Pericardium fibroblast (primary cell): Measurements from ENCODE around the gene KIR3DL1. TPM values are rescaled to one million over a fixed set of nuclear protein-coding genes. Genes with fewer than 3 reads are reported as not detected.

Experiments
- total RNA-seq: library from RNA; depleted of rRNA; stranded (reverse); fragments of >200 nt; gene quantifications from 2 replicates; pipeline ENCODE4 v1.2.3, GENCODE V29; 2015

Gene KIR3DL1
- not detected in 2 replicates for total RNA-seq

DNA sequence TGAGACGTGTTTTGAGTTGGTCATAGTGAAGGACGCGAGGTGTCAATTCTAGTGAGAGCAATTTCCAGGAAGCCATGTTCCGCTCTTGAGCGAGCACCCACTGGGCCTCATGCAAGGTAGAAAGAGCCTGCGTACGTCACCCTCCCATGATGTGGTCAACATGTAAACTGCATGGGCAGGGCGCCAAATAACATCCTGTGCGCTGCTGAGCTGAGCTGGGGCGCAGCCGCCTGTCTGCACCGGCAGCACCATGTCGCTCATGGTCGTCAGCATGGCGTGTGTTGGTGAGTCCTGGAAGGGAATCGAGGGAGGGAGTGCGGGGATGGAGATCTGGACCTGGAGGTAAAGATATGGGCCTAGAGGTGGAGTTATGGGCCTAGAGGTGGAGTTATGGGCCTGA, at the start of gene KIR3DL1:
KIR3DL1 (plus strand) TSS at position 218 of the 400 bp plus-strand sequence.

DNA sequence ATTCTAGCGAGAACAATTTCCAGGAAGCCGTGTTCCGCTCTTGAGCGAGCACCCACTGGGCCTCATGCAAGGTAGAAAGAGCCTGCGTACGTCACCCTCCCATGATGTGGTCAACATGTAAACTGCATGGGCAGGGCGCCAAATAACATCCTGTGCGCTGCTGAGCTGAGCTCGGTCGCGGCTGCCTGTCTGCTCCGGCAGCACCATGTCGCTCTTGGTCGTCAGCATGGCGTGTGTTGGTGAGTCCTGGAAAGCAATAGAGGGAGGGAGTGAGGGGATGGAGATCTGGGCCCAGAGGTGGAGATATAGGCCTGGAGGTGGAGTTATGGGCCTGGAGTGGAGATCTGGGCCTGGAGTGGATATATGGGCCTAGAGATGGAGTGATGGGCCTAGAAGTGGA, 46.6 kb upstream of the KIR3DL1 start, which contains the start of gene KIR2DL1:
KIR2DL1 (plus strand) TSS at position 148 of the 400 bp plus-strand sequence; CDS start at position 206, 58 bp downstream.

DNA sequence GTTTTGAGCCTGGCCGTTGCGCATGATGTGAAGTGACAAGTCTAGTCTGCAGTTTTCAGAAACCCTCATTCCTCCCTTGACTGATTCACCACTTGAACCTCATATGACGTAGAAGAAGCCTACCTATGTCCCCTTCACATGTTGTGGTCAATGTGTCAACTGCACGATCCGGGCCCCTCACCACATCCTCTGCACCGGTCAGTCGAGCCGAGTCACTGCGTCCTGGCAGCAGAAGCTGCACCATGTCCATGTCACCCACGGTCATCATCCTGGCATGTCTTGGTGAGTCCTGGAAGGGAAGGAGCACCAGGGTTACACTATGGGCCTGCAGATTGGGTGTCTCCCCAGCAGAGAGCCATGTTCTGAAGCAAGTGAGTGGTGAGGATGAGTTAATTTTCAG, 12.9 kb upstream of the KIR3DL1 start, which contains the start of gene KIR2DL4:
KIR2DL4 (plus strand) TSS at position 201 of the 400 bp plus-strand sequence; CDS start at position 243, 42 bp downstream.

DNA sequence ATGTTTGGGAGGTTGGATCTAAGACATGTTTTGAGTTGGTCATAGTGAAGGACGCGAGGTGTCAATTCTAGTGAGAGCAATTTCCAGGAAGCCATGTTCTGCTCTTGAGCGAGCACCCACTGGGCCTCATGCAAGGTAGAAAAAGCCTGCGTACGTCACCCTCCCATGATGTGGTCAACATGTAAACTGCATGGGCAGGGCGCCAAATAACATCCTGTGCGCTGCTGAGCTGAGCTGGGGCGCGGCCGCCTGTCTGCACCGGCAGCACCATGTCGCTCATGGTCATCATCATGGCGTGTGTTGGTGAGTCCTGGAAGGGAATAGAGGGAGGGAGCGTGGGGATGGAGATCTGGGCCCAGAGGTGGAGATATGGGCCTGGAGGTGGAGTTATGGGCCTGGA, 16.2 kb downstream of the KIR3DL1 start, which contains the start of gene KIR2DS4:
KIR2DS4 (plus strand) TSS at position 181 of the 400 bp plus-strand sequence.

DNA sequence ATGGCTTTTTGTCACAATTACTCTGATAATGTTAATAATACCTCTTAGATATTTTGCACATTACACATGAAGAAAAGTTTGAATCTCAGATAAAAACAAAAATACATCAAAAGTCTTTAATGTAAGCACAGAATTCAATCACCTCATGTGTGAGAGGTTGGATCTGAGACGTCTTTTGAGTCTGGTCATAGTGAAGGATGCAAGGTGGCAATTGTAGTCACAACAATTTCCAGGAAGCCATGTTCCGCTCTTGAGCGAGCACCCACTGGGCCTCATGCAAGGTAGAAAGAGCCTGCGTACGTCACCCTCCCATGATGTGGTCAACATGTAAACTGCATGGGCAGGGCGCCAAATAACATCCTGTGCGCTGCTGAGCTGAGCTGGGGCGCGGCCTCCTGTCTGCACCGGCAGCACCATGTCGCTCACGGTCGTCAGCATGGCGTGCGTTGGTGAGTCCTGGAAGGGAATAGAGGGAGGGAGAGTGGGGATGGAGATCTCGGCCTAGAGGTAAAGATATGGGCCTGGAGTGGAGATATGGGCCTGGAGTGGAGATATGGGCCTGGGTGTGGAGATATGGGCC, 33.9 kb downstream of the KIR3DL1 start, which contains the start of gene KIR3DL2:
KIR3DL2 (plus strand) TSS at position 383 of the 580 bp plus-strand sequence; CDS start at position 416, 33 bp downstream.

DNA sequence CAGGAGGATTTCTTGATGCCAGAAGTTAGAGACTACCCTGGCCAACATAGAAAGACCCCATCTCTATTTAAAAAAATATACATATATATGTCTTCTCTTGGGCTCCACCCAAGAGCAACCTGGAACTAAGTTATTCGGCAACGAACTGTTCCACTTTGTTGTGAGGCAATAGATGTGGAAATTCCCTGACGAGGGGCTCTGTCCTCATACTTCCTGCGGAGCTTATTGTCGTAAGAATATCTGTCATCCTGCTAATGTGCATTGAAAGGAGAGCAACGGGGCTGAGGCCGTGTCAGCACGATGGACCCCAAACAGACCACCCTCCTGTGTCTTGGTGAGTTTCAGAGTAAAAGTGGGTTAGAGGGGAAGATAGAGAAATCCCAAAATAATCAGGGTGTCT, 57.7 kb downstream of the KIR3DL1 start, which contains the start of gene FCAR:
FCAR (plus strand) TSS at position 246 of the 400 bp plus-strand sequence; CDS start at position 301, 55 bp downstream.

Other genes starting within 250 kb of the KIR3DL1 start
- not detected in 2 replicates for gene LILRA2, start 242.7 kb upstream of the KIR3DL1 start, total RNA-seq
- not detected in 2 replicates for gene LILRA1, start 222.8 kb upstream of the KIR3DL1 start, total RNA-seq
- not detected in 2 replicates for gene LILRB1, start 186.0 kb upstream of the KIR3DL1 start, total RNA-seq
- gene LILRB4, start 153.5 kb upstream of the KIR3DL1 start, total RNA-seq, result not detected in 2 replicates
- gene KIR3DL3, start 92.0 kb upstream of the KIR3DL1 start, total RNA-seq, result not detected in 2 replicates
- gene KIR2DL3, start 78.0 kb upstream of the KIR3DL1 start, total RNA-seq, result not detected in 2 replicates
- not detected in 2 replicates for gene KIR2DL1, start 46.7 kb upstream of the KIR3DL1 start, total RNA-seq
- not detected in 2 replicates for gene KIR2DL4, start 12.9 kb upstream of the KIR3DL1 start, total RNA-seq
- not detected in 2 replicates for gene KIR2DS4, start 16.2 kb downstream of the KIR3DL1 start, total RNA-seq
- not detected in 2 replicates for gene KIR3DL2, start 34.0 kb downstream of the KIR3DL1 start, total RNA-seq
- not detected in 2 replicates for gene FCAR, start 57.8 kb downstream of the KIR3DL1 start, total RNA-seq
- not detected in 2 replicates for gene NCR1, start 89.7 kb downstream of the KIR3DL1 start, total RNA-seq
- not detected in 2 replicates for gene NLRP7, start 131.1 kb downstream of the KIR3DL1 start, total RNA-seq
- gene NLRP2, start 149.9 kb downstream of the KIR3DL1 start, total RNA-seq, result 0.23 and 2.6 TPM in 2 replicates
- gene GP6, start 221.8 kb downstream of the KIR3DL1 start, total RNA-seq, result not detected in 2 replicates
- 6.4 and 8.1 TPM in 2 replicates for gene RDH13, start 246.7 kb downstream of the KIR3DL1 start, total RNA-seq